ENCODE results near the gene RPP25L. TPM values are rescaled to one million over a fixed set of nuclear protein-coding genes. Genes with fewer than 3 reads are reported as not detected.
A peak's percentile ranks its signal among the peaks of the same experiment; 100 is the strongest.

The RPP25L gene
- total and polyA plus RNA-seq, 2 of the 4 experiments (the other 2 are of a cell fraction): 20.4 to 26.3 TPM

GRCh38 chr9:34637356-34638137 is 25.6 kb upstream of the RPP25L start, which contains the start of gene SIGMAR1:
Gene SIGMAR1, minus strand, starts transcription at chr9:34637787. Its CDS starts 90 bp downstream, at chr9:34637697.
- Histone ChIP-seq H3K18ac (ENCODE audit: low read depth, low read length) (peak within 1 kb of the TSS; percentile 79), H3K36me3 (ENCODE audit: control insufficient read depth, insufficient read depth, low read length) (peaks cover 6% of the 10 kb centered on the region), H4K91ac (ENCODE audit: insufficient read depth, low read depth, low read length) (peak within 1 kb of the TSS; percentile 85), H2BK5ac (ENCODE audit: low read depth, low read length, poor library complexity, severe bottlenecking) (peak within 1 kb of the TSS; percentile 71), H2AK9ac (replicated peaks; ENCODE audit: low read depth, low read length, poor library complexity) (peak within 1 kb of the TSS; percentile 89), H4K8ac (ENCODE audit: low read depth in 2 of 2, low read length in 2 of 2) (peak within 1 kb of the TSS; percentile 96 to 99), H3K4me2 (ENCODE audit: low read depth, low read length) (peak within 1 kb of the TSS; percentile 98), H4K5ac (ENCODE audit: low read depth, low read length) (peak within 1 kb of the TSS; percentile 93), H4K20me1 (ENCODE audit: insufficient read depth, low read length) (peaks cover 9% of the 10 kb centered on the region; the same call in 1 of the 2 replicates), H2AFZ (replicated peaks; ENCODE audit: low read length, poor library complexity) (peak within 1 kb of the TSS; percentile 97), H3K4ac (ENCODE audit: low read depth, low read length) (peak within 1 kb of the TSS; percentile 90), H2BK15ac (ENCODE audit: low read depth, low read length) (peak within 1 kb of the TSS; percentile 53; the same call in 1 of the 3 replicates), H3K23ac (ENCODE audit: low read depth, low read length) (peak within 1 kb of the TSS; percentile 97), H3K27me3 (ENCODE audit: control insufficient read depth, insufficient read depth, low read length) (no peaks in the 10 kb centered on the region), H3K56ac (ENCODE audit: extremely low read depth, insufficient read depth, low read length) (0 out of 2 replicates have a peak within 1 kb of the TSS, but pooled peaks have one; percentile 27), H3K9ac (ENCODE audit: low read depth, low read length) (peak within 1 kb of the TSS; percentile 77), H3K9me1 (ENCODE audit: insufficient read depth, low read length) (peaks cover 13% of the 10 kb centered on the region; the same call in 1 of the 2 replicates), H2AK5ac (ENCODE audit: low read depth, low read length) (peak within 1 kb of the TSS; percentile 96), H2BK20ac (ENCODE audit: low read depth, low read length) (peak within 1 kb of the TSS; percentile 59), H3K9me3 (ENCODE audit: control insufficient read depth, insufficient read depth, low read length) (no peaks in the 10 kb centered on the region), H3K14ac (replicated peaks; ENCODE audit: low read depth, low read length) (peak within 1 kb of the TSS; percentile 91), H3K79me1 (ENCODE audit: low read depth in 1 of 2, low read length in 2 of 2) (peaks cover 13 to 36% of the 10 kb centered on the region in 2 experiments), H3K4me3 (ENCODE audit: insufficient read depth, low read depth, low read length) (peak within 1 kb of the TSS; percentile 84), H2BK120ac (ENCODE audit: low read depth, low read length) (peak within 1 kb of the TSS; percentile 81), H3K4me1 (ENCODE audit: control insufficient read depth, insufficient read depth, low read length) (peaks cover 4% of the 10 kb centered on the region), H3K27ac (ENCODE audit: insufficient read depth, low read length) (peak within 1 kb of the TSS; percentile 82)
- ChIA-PET CTCF (no interaction called here), POLR2A (ENCODE audit: unreplicated experiment) (interaction anchor here (0.8 to 2.0 kb wide), 2 partner anchors 9 to 16 kb away, joined by 5 to 10 read pairs; partner anchors contain the start of gene GALT)
- ATAC-seq (ENCODE audit: low read depth): peak; percentile 97
- DNase-seq: peak; percentile 89
- in situ Hi-C loops (cut with MboI; ENCODE audit: low sequenced_read_pairs) (no loop called here), intact Hi-C loops (cut with micrococcal nuclease) (loop anchor here (2.0 kb wide), 1 partner anchor 65 kb away; no protein-coding TSS in a partner anchor), dilution Hi-C loops (cut with HindIII; ENCODE audit: low sequenced_read_pairs, unreplicated experiment) (no loop called here)
- 0% methylated on average over 42 of the region's 74 CpGs; no CpG with 5 or more reads in 1 of the 2 experiments for WGBS, 2 experiments (ENCODE audit: extremely low coverage in 2 of 2, insufficient read length in 1 of 2)
- TSS peak; percentile 31 for BruUV-seq (replicated peaks)
- peak; percentile 74 for TF ChIP-seq USF2 (IDR thresholded peaks at IDR 0.05; ENCODE audit: low read depth, low read length)
- TF ChIP-seq CTCF (conservative IDR thresholded peaks at IDR 0.05; ENCODE audit: low read depth, low read length): no peak
- no peak for TF ChIP-seq RCOR1 (IDR thresholded peaks at IDR 0.05; ENCODE audit: insufficient replicate concordance, low read length)
- no peak for TF ChIP-seq NFE2L2 (IDR thresholded peaks at IDR 0.05; ENCODE audit: low read depth, low read length)
- peak; percentile 81; the same call in 1 of the 2 replicates for TF ChIP-seq MXI1 (IDR thresholded peaks at IDR 0.05; ENCODE audit: borderline replicate concordance, low read depth, low read length)
- TF ChIP-seq RAD21 (IDR thresholded peaks at IDR 0.05; ENCODE audit: low read length): no peak
- TF ChIP-seq RFX5 (IDR thresholded peaks at IDR 0.05; ENCODE audit: low read depth, low read length): no peak
- no peak for TF ChIP-seq SMC3 (IDR thresholded peaks at IDR 0.05; ENCODE audit: low read depth, low read length)
- TF ChIP-seq MAZ (IDR thresholded peaks at IDR 0.05; ENCODE audit: borderline replicate concordance, low read depth, low read length): peak; percentile 85
- peak; percentile 89; the same call in 1 of the 2 replicates for TF ChIP-seq CHD1 (IDR thresholded peaks at IDR 0.05; ENCODE audit: low read depth, low read length)
- TF ChIP-seq POLR2A (IDR thresholded peaks at IDR 0.05; ENCODE audit: low read depth, low read length): no peak
- TF ChIP-seq CEBPB (IDR thresholded peaks at IDR 0.05; ENCODE audit: low read depth, low read length): no peak
- no peak for TF ChIP-seq ELK1 (IDR thresholded peaks at IDR 0.05; ENCODE audit: borderline replicate concordance, low read depth, low read length)

Measured in IMR-90 (cell line).